ENCODE results near the gene SYTL4. TPM values are rescaled to one million over a fixed set of nuclear protein-coding genes. Genes with fewer than 3 reads are reported as not detected.
A peak's percentile ranks its signal among the peaks of the same experiment; 100 is the strongest.

The SYTL4 gene
- total RNA-seq, 2 experiments from 2014 or later = not detected

DNA sequence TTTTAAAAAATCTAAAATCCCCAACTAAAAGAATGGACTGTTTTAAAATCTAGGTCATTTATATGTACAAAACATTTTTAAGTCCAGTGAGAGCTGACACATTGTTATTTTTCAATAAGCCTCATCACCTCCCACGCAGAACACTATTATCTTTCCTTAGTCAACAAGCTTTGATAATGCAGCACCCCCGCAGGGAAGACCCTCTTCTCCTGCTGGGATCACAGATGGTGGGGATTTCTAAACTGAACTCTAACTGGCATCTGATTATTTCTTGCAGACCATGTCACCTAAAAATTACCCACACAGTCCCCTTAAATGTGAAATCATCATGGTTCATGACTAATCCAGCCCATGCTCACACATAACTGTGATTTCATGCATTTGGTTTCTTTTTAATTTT is 11.6 kb downstream of the SYTL4 start:
- POLR2A ChIA-PET = no interaction called here
- H3K27me3 Mint-ChIP-seq = no peaks in the 10 kb centered on the region

DNA sequence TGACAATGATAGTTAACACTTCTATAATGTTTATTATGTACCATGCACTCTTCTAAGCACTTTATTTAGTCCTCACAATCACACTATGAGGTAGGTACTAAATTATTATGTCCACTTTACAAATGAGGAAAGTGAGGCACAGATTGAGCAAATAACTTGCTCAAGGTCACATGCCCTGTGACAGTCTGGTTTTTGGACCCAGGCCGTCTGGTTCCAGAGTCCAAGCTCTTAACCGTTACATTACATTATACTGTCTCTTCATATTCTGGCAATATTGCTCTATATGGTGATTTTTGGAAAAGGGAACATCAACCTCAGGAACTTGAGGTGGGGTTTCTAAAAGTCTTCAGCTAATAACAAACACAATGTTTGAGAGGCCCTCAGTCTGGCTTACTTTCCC is 12.8 kb downstream of the SYTL4 start:
- Mint-ChIP-seq H3K4me3 (no peak overlapping the region), H3K4me1 (ENCODE audit: low read depth) (no peaks in the 10 kb centered on the region), H3K27me3 (no peaks in the 10 kb centered on the region), H3K27ac (no peak overlapping the region), H3K9me3 (no peaks in the 10 kb centered on the region), H3K36me3 (no peaks in the 10 kb centered on the region)
- POLR2A ChIA-PET = no interaction called here
- DNase-seq = no peak
- intact Hi-C loops (cut with micrococcal nuclease) = no loop called here
- CTCF ChIA-PET = no interaction called here

More for the DNA sequence above, 11.6 kb downstream of the SYTL4 start:
- CTCF ChIA-PET = no interaction called here
- intact Hi-C loops (cut with micrococcal nuclease) = no loop called here
- DNase-seq = no peak
- Mint-ChIP-seq H3K9me3 (no peaks in the 10 kb centered on the region), H3K4me3 (no peak overlapping the region), H3K27ac (no peak overlapping the region), H3K4me1 (ENCODE audit: low read depth) (no peaks in the 10 kb centered on the region), H3K36me3 (no peaks in the 10 kb centered on the region)

DNA sequence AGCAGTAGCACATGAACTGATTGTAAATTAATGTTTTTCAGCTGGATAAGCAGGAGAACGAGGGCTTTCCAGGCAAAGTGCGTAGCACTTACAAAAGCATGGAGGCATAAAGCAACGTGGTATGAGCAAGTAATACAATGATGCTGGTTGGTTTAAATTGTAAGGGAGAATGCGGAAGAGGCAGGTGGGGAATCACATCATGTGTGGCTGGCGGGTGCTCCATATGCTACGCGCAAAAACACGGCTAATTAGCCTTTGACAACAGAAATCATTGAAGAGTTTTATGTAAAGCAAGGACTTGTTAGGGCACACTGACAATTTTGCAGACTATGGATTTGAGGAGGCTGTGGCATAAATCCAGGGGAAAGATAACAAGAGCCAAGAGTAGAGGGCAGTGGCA is 14.6 kb downstream of the SYTL4 start:
- Mint-ChIP-seq H3K9me3 (no peaks in the 10 kb centered on the region), H3K27ac (no peak overlapping the region), H3K4me3 (no peak overlapping the region), H3K4me1 (ENCODE audit: low read depth) (no peaks in the 10 kb centered on the region), H3K36me3 (no peaks in the 10 kb centered on the region), H3K27me3 (no peaks in the 10 kb centered on the region)
- DNase-seq = no peak
- ChIA-PET CTCF (interaction anchor here (1.1 kb wide), 1 partner anchor 51 kb away, joined by 3 read pairs; no protein-coding TSS in a partner anchor), POLR2A (no interaction called here)
- intact Hi-C loops (cut with micrococcal nuclease) = no loop called here

DNA sequence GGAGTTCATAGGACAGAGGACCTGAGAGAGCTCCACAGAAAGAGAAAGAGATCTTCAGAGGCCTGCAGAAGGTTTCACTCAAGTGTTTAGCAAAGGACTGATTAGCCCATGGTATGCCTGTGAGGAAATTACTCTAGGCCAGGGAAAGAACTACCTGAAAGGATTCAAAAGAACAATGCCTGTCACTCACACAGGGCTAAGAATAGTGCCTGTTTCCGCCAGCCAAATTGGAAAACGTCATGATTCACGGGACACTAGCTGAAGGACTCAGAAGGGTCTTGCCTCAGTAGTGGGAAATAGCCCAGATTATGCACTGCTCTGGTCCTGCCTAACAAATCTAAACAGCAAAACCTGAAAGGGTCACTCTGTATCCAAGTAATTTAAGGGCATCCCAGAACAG is 21.1 kb downstream of the SYTL4 start:
- Mint-ChIP-seq H3K9me3 (no peaks in the 10 kb centered on the region), H3K36me3 (no peaks in the 10 kb centered on the region), H3K27me3 (peaks cover 6% of the 10 kb centered on the region), H3K4me1 (ENCODE audit: low read depth) (no peaks in the 10 kb centered on the region), H3K27ac (no peak overlapping the region), H3K4me3 (no peak overlapping the region)
- ChIA-PET POLR2A (no interaction called here), CTCF (no interaction called here)
- intact Hi-C loops (cut with micrococcal nuclease) = no loop called here
- DNase-seq = no peak

DNA sequence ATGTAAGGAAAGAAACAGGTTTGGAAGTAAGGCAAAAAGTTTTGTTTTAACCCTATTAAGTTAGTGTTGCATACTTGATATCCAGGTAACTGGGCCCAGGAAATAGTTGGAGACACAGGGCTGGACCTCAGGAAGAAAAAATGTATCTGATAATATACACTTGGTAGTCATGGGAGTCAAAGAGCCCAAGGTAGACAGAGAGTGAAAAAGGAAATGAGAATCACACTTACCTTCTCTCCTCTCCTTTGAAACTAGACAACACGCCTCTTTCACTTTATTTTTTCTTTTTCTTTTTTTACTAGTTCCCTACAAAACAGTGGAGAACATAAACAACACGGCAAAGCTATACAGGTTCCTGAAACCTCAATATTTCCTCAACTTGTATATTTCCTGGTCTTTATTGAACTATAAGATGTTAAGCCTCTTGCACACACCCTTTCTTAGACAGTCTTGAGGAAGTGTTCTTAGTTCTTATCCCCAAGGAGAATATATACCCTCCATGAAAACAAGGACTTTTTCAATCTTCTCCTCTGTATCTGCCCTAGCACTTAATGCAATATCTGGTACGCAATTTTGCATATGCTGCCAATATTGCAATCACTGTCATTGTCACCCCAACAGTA is 27.2 kb downstream of the SYTL4 start:
- no peaks in the 10 kb centered on the region for H3K4me1 Mint-ChIP-seq (ENCODE audit: low read depth)

DNA sequence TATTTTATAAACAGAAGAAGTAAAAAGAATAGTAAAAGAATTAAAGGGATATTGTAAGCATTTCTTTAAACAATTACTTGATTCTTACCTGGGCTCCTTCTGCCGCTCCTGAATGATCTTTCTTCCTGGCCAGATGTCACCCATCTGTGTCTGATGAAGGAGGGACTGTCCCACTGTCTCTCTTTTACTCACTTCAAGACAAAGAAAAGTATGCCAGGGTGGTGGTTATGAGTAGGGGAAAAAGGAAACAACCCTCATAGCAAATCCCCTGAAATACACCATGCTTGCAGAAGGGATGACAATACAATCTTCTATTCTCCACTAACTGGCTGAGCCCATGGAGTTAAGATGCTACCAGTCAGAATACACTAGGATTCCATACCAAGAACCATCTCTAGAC is 31.1 kb downstream of the SYTL4 start:
- H3K4me1 Mint-ChIP-seq (ENCODE audit: low read depth) = no peaks in the 10 kb centered on the region
- no peak for DNase-seq
- CTCF ChIA-PET = no interaction called here
- peaks cover 6% of the 10 kb centered on the region for H3K27me3 Mint-ChIP-seq
- intact Hi-C loops (cut with micrococcal nuclease) = no loop called here
- POLR2A ChIA-PET = no interaction called here
- H3K4me3 Mint-ChIP-seq = no peak overlapping the region
- H3K36me3 Mint-ChIP-seq = no peaks in the 10 kb centered on the region
- no peak overlapping the region for H3K27ac Mint-ChIP-seq
- H3K9me3 Mint-ChIP-seq = no peaks in the 10 kb centered on the region

More for the DNA sequence above, 27.2 kb downstream of the SYTL4 start:
- ChIA-PET POLR2A (no interaction called here), CTCF (no interaction called here)
- no peak for DNase-seq
- no peaks in the 10 kb centered on the region for H3K9me3 Mint-ChIP-seq
- H3K27ac Mint-ChIP-seq = no peak overlapping the region
- intact Hi-C loops (cut with micrococcal nuclease) = no loop called here
- no peaks in the 10 kb centered on the region for H3K36me3 Mint-ChIP-seq
- H3K4me3 Mint-ChIP-seq = no peak overlapping the region
- H3K27me3 Mint-ChIP-seq = peaks cover 13% of the 10 kb centered on the region

DNA sequence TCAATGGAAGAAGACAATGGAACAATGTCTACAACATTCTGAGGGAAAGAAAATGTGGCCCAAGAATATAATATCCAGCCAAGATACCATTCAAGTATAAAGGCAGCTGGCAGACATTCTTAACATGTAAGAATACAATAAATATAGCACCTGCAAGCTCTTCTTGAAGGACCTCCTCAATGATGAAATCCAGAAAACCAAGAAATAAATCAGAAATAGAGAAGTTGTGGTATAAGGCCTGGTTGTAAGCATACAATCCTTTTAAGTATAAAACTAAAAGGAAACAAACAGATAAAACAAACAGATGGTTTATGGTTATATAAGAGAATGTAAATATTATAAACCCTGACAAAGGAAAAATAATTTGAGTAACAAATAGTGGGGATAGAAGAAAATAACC is 33.4 kb downstream of the SYTL4 start:
- intact Hi-C loops (cut with micrococcal nuclease) = no loop called here
- H3K9me3 Mint-ChIP-seq = no peaks in the 10 kb centered on the region
- ChIA-PET CTCF (interaction anchor here (0.6 kb wide), 1 partner anchor 1439 kb away, joined by 3 read pairs; no protein-coding TSS in a partner anchor), POLR2A (no interaction called here)
- no peaks in the 10 kb centered on the region for H3K4me1 Mint-ChIP-seq (ENCODE audit: low read depth)
- H3K36me3 Mint-ChIP-seq = no peaks in the 10 kb centered on the region
- no peak overlapping the region for H3K4me3 Mint-ChIP-seq
- H3K27ac Mint-ChIP-seq = no peak overlapping the region
- H3K27me3 Mint-ChIP-seq = peaks cover 11% of the 10 kb centered on the region
- DNase-seq = no peak

DNA sequence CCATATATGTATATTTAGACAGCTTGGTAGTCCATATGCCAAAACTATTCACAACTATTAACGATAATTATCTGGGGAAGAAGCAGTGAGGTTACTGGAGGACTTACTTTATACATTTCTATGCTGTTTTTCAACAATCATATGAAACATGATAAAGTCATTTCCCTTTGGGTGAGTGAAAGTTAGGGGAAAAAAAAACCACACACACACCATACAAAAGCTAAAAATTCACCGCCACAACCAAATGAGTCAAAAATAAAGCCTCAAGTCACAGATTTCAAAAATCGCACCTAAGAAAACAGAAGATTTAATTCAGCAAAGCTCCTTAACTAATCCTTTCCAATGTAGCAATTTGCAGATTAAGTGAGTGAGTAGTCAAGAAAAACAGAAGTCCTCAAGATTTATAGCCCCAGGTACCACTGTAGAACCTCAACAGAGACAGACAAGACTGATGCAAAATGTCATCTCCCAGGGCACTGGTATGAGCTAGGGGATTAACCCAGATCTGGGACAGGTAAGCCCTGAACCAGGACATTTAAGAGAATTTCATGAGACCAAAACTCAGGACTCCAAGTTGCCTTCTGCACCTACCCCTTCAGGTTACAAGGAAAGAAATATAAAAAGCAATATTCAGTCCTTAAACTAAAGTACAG is 35.1 kb downstream of the SYTL4 start:
- DNase-seq = no peak
- intact Hi-C loops (cut with micrococcal nuclease) = no loop called here
- Mint-ChIP-seq H3K9me3 (no peaks in the 10 kb centered on the region), H3K4me3 (no peak overlapping the region), H3K4me1 (ENCODE audit: low read depth) (no peaks in the 10 kb centered on the region), H3K36me3 (no peaks in the 10 kb centered on the region), H3K27me3 (peaks cover 13% of the 10 kb centered on the region), H3K27ac (no peak overlapping the region)
- ChIA-PET POLR2A (no interaction called here), CTCF (interaction anchor here (1.3 kb wide), 1 partner anchor 72 kb away, joined by 3 read pairs; no protein-coding TSS in a partner anchor)

DNA sequence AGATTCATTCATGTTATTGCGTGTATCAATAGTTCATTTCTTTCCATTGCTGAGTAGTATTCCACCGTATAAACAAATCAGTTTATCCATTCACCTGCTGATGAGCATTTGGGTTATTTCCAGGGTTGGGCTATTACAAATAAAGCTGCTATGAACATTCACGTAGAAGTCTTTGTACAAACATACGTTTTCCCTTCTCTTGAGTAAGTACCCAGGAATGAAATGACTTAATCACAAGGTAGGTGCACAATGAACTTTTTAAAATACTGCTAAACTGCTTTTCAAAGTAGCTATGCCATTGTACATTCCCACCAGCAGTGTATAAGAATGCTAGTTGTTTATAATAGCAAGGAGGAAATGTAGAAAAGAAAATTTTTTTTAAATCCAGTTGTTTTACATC is 35.9 kb downstream of the SYTL4 start:
- Mint-ChIP-seq H3K4me3 (no peak overlapping the region), H3K27me3 (peaks cover 13% of the 10 kb centered on the region), H3K4me1 (ENCODE audit: low read depth) (no peaks in the 10 kb centered on the region), H3K27ac (no peak overlapping the region), H3K9me3 (no peaks in the 10 kb centered on the region), H3K36me3 (no peaks in the 10 kb centered on the region)
- DNase-seq = no peak
- POLR2A ChIA-PET = no interaction called here
- CTCF ChIA-PET = interaction anchor here (1.3 kb wide), 1 partner anchor 72 kb away, joined by 3 read pairs; no protein-coding TSS in a partner anchor
- intact Hi-C loops (cut with micrococcal nuclease) = no loop called here

DNA sequence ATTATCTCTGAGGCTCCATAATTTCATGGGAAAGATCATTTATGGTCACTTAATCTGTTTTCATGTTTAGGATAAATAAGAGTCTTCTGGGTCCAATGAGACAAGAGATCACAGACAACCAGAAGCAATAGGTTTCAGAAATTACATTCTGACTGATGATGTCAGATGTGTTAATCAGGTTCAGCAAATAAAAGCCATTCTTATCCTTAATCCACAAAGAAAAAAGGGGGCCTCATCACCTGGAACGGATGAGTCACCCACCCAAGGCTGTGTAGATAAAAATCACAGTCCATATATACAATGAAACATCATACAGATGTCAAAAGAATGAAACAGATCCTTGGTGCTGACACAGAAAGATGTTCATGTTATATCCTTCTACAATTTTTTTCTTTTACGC is 36.6 kb downstream of the SYTL4 start:
- H3K9me3 Mint-ChIP-seq = no peaks in the 10 kb centered on the region
- H3K36me3 Mint-ChIP-seq = no peaks in the 10 kb centered on the region
- ChIA-PET POLR2A (no interaction called here), CTCF (no interaction called here)
- no peak overlapping the region for H3K27ac Mint-ChIP-seq
- H3K27me3 Mint-ChIP-seq = peaks cover 13% of the 10 kb centered on the region
- intact Hi-C loops (cut with micrococcal nuclease) = no loop called here
- DNase-seq = peak; percentile 10
- no peaks in the 10 kb centered on the region for H3K4me1 Mint-ChIP-seq (ENCODE audit: low read depth)
- no peak overlapping the region for H3K4me3 Mint-ChIP-seq

DNA sequence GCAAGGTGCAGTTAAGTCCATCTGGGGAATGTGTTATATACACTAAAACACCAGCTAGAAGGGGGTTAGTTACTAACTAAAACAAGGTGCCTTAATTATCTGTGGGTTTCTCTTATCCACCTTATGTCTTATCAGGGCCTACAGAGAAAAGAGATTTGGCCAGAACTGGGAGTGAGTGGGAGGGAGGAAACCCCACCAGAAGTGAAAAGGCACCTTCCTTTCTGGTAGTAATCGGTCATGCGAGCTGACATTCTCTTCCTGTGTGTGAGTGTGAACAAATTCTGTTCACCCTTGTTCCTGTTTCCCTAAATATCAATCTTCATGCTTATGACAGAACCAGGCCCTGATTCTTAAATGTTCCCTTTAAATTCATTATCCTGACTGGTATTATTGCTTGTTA is 44.4 kb downstream of the SYTL4 start:
- CTCF ChIA-PET = interaction anchor here (0.7 to 4.5 kb wide), 4 partner anchors 16 to 599 kb away, joined by 3 to 91 read pairs (median 6); no protein-coding TSS in a partner anchor
- POLR2A ChIA-PET = no interaction called here
- no peak for DNase-seq
- Mint-ChIP-seq H3K27me3 (peaks cover 3% of the 10 kb centered on the region), H3K9me3 (no peaks in the 10 kb centered on the region), H3K27ac (no peak overlapping the region), H3K4me3 (no peak overlapping the region), H3K36me3 (no peaks in the 10 kb centered on the region), H3K4me1 (ENCODE audit: low read depth) (peaks cover 12% of the 10 kb centered on the region)
- intact Hi-C loops (cut with micrococcal nuclease) = loop anchor here (10.0 kb wide), 1 partner anchor 517 kb away; no protein-coding TSS in a partner anchor

DNA sequence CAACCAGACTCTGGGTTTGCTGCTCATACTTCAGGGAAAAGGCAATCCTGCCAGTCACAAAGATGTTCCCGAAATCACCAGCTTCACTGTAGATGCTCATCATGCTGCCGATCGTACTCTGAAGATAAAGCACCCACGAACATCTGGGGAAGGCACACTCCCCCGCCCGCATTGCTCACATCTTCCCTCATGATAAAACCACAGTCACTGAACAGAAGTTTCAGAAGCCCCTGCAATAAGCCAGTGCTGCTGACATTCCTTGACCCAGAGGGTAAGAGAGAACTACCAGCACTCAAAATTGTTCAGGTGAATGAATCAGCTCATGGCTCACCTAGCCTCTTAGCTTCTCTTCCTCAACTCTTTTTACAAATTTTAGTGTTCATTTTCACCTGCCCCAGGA is 44.8 kb downstream of the SYTL4 start:
- ChIA-PET CTCF (interaction anchor here (0.7 to 4.5 kb wide), 4 partner anchors 16 to 83 kb away, joined by 3 to 91 read pairs (median 6); no protein-coding TSS in a partner anchor), POLR2A (no interaction called here)
- H3K27me3 Mint-ChIP-seq = peaks cover 3% of the 10 kb centered on the region
- peak; percentile 15 for DNase-seq
- intact Hi-C loops (cut with micrococcal nuclease) = loop anchor here (10.0 kb wide), 1 partner anchor 518 kb away; no protein-coding TSS in a partner anchor
- no peaks in the 10 kb centered on the region for H3K9me3 Mint-ChIP-seq
- no peaks in the 10 kb centered on the region for H3K36me3 Mint-ChIP-seq
- no peak overlapping the region for H3K27ac Mint-ChIP-seq
- no peak overlapping the region for H3K4me3 Mint-ChIP-seq
- H3K4me1 Mint-ChIP-seq (ENCODE audit: low read depth) = peaks cover 12% of the 10 kb centered on the region

DNA sequence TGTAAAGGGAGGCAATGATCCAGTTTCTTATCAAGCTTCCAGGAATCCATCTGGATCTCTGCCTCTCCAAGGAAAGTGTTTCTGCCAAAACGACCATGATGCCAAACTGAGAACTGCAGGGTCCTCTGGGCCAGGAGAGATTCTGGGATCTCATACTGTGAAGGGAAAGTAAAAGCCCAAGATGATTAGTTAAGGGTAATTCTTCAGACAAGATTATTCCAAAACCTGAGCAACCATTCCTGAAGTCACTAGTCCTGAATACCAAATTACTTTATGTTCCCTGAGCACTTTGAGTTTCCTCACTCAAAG is 46.0 kb downstream of the SYTL4 start:
- no peak for DNase-seq
- peaks cover 12% of the 10 kb centered on the region for H3K4me1 Mint-ChIP-seq (ENCODE audit: low read depth)
- H3K27me3 Mint-ChIP-seq = peaks cover 1% of the 10 kb centered on the region
- no peak overlapping the region for H3K27ac Mint-ChIP-seq
- CTCF ChIA-PET = interaction anchor here (0.7 to 4.5 kb wide), 6 partner anchors 11 to 1385 kb away, joined by 3 to 91 read pairs (median 4); no protein-coding TSS in a partner anchor
- intact Hi-C loops (cut with micrococcal nuclease) = loop anchor here (1.0 to 10.0 kb wide), 2 partner anchors 82 to 519 kb away; no protein-coding TSS in a partner anchor
- H3K4me3 Mint-ChIP-seq = no peak overlapping the region
- POLR2A ChIA-PET = no interaction called here
- H3K36me3 Mint-ChIP-seq = no peaks in the 10 kb centered on the region
- no peaks in the 10 kb centered on the region for H3K9me3 Mint-ChIP-seq

Measured in activated CD4-positive, alpha-beta memory T cell treated with anti-CD3 and anti-CD28 coated beads for 36 hours (primary cell).